Stimulated activated naive CD4-positive, alpha-beta T cell (primary cell): ENCODE measurements around the gene ALB.

Experiments
- DNase-seq, 6 experiments: peaks; one replicate each; lab custom pipeline; 2025; lab: John Stamatoyannopoulos, UW

Gene ALB

GRCh38 chr4:73409012-73409862 is 5.2 kb downstream of the ALB start:
- no peak for DNase-seq

- DNase-seq = no peak
Measured at GRCh38 chr4:73409978-73410548, 6.0 kb downstream of the ALB start.

GRCh38 chr4:73410916-73411730 is 7.0 kb downstream of the ALB start:
- DNase-seq = no peak

- no peak for DNase-seq
Measured at GRCh38 chr4:73411731-73412414, 7.8 kb downstream of the ALB start.

GRCh38 chr4:73413294-73413755 is 9.2 kb downstream of the ALB start:
- DNase-seq = no peak

GRCh38 chr4:73414936-73415271 is 10.8 kb downstream of the ALB start:
- no peak for DNase-seq

- DNase-seq = no peak
Measured at GRCh38 chr4:73415807-73416238, 11.7 kb downstream of the ALB start.

GRCh38 chr4:73416423-73417087 is 12.5 kb downstream of the ALB start:
- DNase-seq = no peak

GRCh38 chr4:73417342-73417741 is 13.3 kb downstream of the ALB start:
- DNase-seq = no peak

GRCh38 chr4:73417973-73418372 is 13.9 kb downstream of the ALB start:
- no peak for DNase-seq

- no peak for DNase-seq
Measured at GRCh38 chr4:73418677-73419076, 14.6 kb downstream of the ALB start.

GRCh38 chr4:73419106-73420038 is 15.3 kb downstream of the ALB start:
- no peak for DNase-seq

- no peak for DNase-seq
Measured at GRCh38 chr4:73420615-73421014, 16.5 kb downstream of the ALB start.

GRCh38 chr4:73421708-73422457 is 17.8 kb downstream of the ALB start:
- no peak for DNase-seq

GRCh38 chr4:73422458-73422752 is 18.3 kb downstream of the ALB start:
- no peak for DNase-seq

GRCh38 chr4:73423184-73423583 is 19.1 kb downstream of the ALB start:
- DNase-seq = no peak

- no peak for DNase-seq
Measured at GRCh38 chr4:73426666-73427065, 22.6 kb downstream of the ALB start.

GRCh38 chr4:73429118-73429517 is 25.0 kb downstream of the ALB start:
- no peak for DNase-seq

GRCh38 chr4:73429826-73430587 is 25.9 kb downstream of the ALB start:
- no peak for DNase-seq
